Amygdala (tissue), 56 donors: ENCODE measurements around the gene PTCHD1.

ENCODE experiments used
- DNase-seq, 56 donors: peaks; one replicate each; lab custom pipeline; 2025; lab: John Stamatoyannopoulos, UW

The PTCHD1 gene

GRCh38 chrX:23334848-23335599 lies at the start of gene PTCHD1:
Gene PTCHD1, plus strand, starts transcription at chrX:23334849. Its CDS starts 27 bp downstream, at chrX:23334876.
- DNase-seq = peak in 1 of 56 donors; percentile 12

GRCh38 chrX:23286731-23287130 lies 47.9 kb upstream of the PTCHD1 start:
- no peak for DNase-seq

- DNase-seq = peak in 1 of 56 donors; percentile 0
Observed at GRCh38 chrX:23287191-23287725, 47.4 kb upstream of the PTCHD1 start.

- DNase-seq = peak in 7 of 56 donors; percentile 0 to 30 (median 6)
Observed at GRCh38 chrX:23292354-23292987, 42.2 kb upstream of the PTCHD1 start.

GRCh38 chrX:23292988-23293651 lies 41.5 kb upstream of the PTCHD1 start:
- peak in 26 of 56 donors; percentile 0 to 23 (median 4) for DNase-seq

GRCh38 chrX:23304881-23305280 lies 29.8 kb upstream of the PTCHD1 start:
- DNase-seq = no peak

GRCh38 chrX:23311731-23312130 lies 22.9 kb upstream of the PTCHD1 start:
- DNase-seq = no peak

GRCh38 chrX:23312136-23312535 lies 22.5 kb upstream of the PTCHD1 start:
- no peak for DNase-seq

GRCh38 chrX:23317799-23318724 lies 16.6 kb upstream of the PTCHD1 start:
- DNase-seq = peak in 1 of 56 donors; percentile 0

GRCh38 chrX:23327104-23327503 lies 7.5 kb upstream of the PTCHD1 start:
- no peak for DNase-seq

- DNase-seq = no peak
Observed at GRCh38 chrX:23331701-23332100, 2.9 kb upstream of the PTCHD1 start.

- DNase-seq = peak in 32 of 56 donors; percentile 0 to 49 (median 14)
Observed at GRCh38 chrX:23332101-23332887, 2.4 kb upstream of the PTCHD1 start.

- peak in 4 of 56 donors; percentile 0 to 42 (median 10) for DNase-seq
Observed at GRCh38 chrX:23332888-23333821, 1.5 kb upstream of the PTCHD1 start.

GRCh38 chrX:23333842-23334520 lies 668 bp upstream of the PTCHD1 start:
- peak in 24 of 56 donors; percentile 0 to 43 (median 12) for DNase-seq

GRCh38 chrX:23334521-23334847 lies 165 bp upstream of the PTCHD1 start:
- DNase-seq = peak in 1 of 56 donors; percentile 1

GRCh38 chrX:23338334-23338733 lies 3.7 kb downstream of the PTCHD1 start:
- no peak for DNase-seq

- no peak for DNase-seq
Observed at GRCh38 chrX:23341452-23341851, 6.8 kb downstream of the PTCHD1 start.
